Endometrial microvascular endothelial cells (primary cell): ENCODE measurements around the gene CCDC187. TPM values are rescaled to one million over a fixed set of nuclear protein-coding genes. Genes with fewer than 3 reads are reported as not detected.
"Not testable (repeated sequence)": the region's sequence is repeated elsewhere in the genome, so short reads cannot be mapped to it uniquely, and the experiment has no call there.

ENCODE experiments used
- in situ Hi-C: cut with HindIII; loops from 2 replicates; pipeline ENCODE4 v1.10.0; 2017; ENCODE audit warnings: low sequenced_read_pairs, low pct_unique_long_range_greater_than_20kb; ENCODE audit errors: inconsistent ontology term
- total RNA-seq: library from RNA; depleted of rRNA; stranded (reverse); fragments of >200 nt; gene quantifications from one replicate; pipeline ENCODE4 v1.2.3, GENCODE V29; 2015; ENCODE audit errors: inconsistent ontology term

CCDC187 gene
- total RNA-seq, 1 donor from 2014 or later = not detected

DNA sequence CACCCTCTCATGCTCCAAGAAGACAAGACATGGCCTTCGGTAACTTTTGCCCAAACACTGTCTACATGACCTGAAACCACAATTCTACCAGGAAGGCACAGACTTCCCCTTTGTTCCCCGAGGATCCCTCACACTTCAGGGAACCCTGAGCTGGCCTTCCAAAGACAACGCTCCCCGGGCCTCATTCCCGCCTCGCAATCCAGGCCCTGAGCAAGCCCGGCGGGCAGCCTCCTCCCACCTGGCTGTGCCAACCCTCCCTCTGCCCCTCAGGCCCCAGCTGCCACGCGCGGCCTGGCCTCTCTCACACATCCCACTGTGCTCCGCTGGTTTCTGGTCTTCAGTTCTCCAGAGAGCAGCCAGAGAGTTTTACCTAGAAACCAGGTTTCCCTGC lies 65.6 kb downstream of the CCDC187 start:
- in situ Hi-C loops = no loop called here

DNA sequence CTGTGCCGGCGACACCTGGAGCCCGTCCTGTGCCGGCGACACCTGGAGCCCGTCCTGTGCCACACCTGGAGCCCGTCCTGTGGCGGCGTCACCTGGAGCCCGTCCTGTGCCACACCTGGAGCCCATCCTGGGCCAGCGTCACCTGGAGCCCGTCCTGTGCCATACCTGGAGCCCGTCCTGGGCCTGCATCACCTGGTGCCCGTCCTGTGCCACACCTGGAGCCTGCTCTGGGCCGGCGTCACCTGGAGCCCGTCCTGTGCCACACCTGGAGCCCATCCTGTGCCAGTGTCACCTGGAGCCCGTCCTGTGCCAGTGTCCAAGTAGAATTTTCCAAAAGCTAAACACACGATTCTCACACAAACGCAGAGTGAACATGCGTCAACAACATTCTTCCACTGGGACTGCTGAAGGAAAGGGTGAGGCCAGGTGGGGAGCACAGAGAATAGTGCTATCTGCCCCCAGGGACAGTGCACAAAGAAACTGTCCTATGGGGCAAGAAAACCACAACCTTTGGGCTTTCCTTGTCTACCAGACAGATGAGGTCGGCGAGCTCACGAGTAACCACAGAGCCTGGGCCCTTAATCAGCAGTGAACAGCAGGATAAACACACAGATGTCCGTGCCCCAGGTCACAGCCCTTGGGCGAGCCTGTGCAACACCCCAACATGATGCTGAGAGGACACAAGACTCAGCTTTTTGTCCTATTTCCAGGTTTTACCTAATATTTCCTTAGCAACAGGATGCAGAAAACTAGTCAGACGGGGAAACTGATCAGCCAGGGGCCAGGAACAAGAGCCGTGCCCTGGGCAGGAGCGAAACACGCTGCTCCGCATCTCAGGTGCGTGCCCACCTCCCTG lies 66.2 kb downstream of the CCDC187 start:
- in situ Hi-C loops = no loop called here

DNA sequence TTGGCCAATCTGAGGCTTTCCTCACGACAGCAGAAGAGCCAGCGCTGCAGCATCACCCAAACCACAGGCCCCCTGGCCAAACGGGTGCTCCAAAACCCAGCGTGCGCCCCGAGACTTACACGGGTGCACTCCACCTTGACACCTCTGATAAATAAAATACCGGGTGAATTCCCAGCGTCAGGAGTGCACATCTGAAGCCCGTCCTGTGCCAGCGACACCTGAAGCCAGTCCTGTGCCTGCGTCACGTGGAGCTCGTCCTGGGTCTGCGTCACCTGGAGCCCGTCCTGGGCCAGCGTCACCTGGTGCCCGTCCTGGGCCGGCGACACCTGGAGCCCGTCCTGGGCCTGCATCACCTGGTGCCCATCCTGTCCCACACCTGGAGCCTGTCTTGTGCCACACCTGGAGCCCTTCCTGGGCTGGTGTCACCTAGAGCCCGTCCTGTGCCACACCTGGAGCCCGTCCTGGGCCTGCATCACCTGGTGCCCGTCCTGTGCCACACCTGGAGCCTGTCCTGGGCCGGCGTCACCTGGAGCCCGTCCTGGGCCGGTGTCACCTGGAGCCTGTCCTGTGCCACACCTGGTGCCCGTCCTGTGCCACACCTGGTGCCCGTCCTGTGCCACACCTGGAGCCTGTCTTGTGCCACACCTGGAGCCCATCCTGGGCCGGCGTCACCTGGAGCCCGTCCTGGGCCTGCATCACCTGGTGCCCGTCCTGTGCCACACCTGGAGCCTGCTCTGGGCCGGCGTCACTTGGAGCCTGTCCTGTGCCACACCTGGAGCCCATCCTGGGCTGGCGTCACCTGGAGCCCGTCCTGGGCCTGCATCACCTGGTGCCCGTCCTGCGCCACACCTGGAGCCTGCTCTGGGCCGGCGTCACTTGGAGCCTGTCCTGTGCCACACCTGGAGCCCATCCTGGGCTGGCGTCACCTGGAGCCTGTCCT lies 67.2 kb downstream of the CCDC187 start:
- in situ Hi-C loops = not testable (repeated sequence)

DNA sequence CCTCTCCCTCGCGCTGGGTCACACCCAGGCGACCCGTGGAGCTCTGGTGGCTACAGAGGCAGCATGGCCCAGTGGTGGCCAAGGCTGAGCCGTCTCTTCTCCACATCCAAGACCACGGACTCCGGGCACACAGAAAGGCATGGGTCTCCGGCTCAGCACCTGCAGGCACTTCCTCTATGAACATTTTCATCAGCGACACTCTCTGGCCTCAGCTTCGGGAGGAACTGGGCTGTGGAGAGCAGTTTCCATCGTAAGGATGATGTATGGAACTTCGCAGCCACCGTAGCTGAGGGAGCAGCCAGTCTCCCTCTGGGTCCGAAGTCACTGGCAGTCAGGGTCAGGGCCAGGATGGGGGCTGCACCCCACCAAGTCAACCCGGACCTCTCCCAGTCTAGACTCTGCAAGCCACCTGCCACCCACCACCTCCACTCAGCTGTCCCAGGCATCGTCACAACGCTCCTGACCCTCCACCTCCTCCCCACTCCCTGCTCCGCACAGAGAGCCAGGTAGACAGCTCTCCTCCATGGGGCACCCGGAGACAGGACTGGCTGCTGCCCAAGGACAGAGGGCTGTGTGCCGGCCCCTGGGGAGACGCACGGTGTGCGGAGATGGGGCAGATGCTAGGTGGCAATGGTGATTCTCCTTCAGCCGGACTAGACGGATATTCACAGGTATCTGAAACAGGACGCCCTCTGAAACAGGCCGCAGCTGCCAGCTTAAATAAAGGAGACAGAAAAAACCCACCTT lies 68.0 kb downstream of the CCDC187 start:
- in situ Hi-C loops = no loop called here

DNA sequence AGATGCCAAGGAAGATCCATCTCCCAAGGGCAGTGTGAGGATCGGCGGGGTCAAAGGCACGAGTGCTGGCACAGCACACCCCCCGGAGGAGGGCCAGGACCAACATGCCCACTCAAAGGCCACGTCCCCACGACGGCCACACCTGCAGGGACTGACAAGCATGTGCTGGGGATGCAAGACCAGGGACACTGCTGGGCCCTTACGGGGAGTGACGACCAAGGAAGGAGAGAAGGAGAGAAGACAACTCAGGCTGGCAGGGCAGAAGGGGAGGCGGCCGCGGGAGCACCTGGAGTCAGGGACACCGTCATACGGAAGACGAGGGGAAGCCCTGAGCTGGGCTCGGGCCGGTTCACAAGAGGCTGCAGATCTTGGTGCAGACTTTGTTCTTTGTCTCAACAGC lies 68.7 kb downstream of the CCDC187 start:
- in situ Hi-C loops = no loop called here

DNA sequence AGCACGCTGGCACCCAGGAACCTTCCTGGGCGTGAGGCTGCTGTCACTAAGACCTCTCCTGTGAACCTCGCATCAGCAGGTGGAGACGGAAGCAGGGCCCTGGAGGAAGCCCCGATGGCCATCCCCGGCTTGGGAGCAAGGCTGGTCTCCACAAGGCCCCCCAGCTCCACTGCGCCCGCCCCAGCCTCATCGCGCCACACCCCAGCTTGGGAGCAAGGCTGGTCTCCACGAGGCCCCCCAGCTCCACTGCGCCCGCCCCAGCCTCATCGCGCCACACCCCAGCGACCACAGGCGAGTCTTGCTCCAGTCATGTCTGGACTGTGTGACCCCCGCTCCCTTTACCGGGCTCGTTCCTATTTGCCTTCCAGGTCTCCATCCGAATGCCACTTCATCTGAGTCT lies 69.3 kb downstream of the CCDC187 start:
- in situ Hi-C loops = no loop called here

DNA sequence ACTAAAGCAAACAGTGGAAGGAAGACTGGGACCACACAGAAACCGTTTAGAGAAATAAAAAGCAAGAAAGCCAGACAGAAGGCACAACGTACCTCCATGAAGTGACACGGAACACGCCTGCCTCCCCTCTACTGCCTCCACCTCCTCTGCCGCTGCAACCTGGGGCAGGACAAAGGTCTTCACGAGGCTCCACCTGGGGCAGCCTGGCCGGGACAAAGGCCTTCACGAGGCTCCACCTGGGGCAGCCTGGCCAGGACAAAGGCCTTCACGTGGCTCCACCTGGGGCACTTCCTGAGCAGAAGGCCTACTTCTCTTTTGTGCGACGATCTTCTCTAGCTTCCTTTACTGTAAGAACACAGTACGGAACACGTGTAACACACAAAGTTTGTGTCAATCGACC lies 70.0 kb downstream of the CCDC187 start:
- in situ Hi-C loops = no loop called here

DNA sequence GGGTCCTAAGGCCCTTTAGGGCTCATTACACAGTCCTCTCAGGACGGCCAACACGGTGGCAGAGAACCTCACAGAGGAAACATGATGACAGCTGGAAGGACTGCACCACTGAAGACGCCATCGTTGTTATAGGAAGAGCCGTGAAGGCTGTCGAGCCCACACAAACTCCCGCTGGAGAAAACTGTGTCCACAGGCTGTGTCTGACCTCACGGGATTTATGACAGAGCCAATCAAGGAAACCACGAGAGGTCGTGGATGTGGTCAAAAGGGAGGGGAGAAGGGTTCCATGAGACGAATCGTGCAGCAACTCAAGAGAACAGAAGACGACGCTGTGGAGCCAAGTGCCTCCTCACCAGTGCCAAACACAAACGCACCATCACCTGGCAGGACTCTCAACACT lies 70.5 kb downstream of the CCDC187 start:
- in situ Hi-C loops = no loop called here

DNA sequence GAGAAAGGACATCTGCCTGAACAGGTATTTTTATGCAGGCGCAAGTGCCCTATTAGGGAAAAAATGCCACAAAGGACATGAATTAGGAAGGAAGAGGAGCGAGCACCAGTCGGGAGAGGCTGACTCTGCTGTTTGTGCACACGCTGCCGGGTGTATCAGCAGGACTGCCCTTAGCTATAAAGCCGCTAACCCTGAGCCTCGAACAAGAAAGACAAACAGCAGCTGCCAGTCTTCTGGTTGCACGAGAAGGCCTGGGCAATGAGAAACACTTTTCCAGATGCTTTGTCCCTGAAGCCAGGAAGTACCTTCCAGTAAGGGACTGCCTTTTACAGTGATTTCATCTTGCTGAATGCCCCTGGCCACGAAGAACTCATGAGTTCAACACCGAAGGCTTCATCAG lies 70.9 kb downstream of the CCDC187 start:
- in situ Hi-C loops = no loop called here

DNA sequence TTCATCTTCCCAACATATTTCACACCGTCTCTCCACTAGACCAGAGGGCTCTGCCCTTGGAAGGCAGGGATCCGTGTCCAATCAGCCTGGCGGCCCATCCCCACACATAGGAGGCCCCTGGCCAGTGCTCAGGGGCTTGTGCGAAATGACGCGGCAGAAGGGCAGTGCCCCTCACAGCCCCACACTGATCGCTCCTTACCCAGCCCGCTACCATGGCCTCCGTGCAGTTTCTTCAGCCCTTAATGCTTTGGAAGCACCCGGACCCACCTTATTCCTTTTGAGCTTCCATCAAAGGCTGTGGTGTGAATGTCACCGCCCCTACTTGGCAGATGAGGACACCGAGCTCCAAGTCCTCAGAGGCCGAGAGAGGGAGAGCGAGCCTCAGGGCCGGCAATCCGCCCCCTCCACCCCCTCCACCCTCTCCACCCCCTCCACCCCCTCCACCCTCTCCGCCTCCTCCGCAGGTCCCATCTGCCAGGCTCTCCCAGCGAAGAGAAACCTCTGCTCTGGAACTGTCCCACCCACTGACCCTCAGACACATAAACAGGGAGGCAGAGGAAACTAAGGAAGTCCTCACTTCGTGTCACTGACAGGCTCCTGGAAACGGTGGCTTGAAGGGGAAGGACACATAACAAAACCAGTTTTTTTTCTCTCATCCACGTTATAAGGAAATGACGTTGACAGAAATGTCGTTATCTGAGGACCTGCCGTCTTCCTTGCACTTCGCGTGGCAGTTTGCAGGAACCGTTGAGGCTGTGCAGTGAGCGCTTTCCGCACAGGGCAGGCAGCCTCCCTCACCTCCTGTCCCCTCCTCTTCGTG lies 72.2 kb downstream of the CCDC187 start:
- in situ Hi-C loops = no loop called here

DNA sequence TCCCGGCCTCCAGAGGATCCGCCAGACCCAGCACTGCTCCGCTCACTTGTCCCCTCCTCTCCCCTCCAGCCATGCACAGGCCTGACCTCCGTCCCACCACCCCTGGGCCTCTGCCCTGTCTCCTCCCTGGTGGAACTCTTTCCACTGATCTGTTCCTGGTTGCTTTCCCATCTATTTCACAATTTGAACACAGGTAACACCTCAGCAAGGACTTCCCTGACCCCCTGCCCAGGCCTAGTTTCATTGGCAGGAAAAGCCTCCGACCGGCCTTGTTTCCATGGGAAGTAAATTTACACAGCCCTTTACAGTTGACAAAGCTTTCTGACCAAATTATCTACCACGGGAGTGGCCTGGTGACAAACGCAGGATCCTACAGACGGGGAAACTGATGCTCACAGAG lies 73.1 kb downstream of the CCDC187 start:
- in situ Hi-C loops = no loop called here

DNA sequence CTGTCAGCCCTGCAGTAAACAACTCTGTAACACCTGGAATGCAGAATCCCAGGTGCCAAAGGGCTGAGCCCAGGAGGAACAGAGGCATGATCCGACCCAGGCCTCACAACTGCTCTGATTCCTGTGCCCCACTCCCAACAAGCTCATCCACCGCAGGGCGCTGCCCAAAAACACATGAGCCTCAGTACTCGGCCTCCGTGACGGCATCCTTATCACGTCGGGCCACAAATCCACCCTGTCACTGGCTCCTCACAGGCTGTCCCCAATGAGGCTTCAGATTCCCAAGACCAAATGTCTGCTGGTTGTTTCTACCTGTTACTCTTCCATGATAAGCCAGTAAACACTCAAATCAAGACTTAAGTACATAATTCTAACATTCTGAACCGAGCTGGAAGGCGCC lies 73.5 kb downstream of the CCDC187 start:
- in situ Hi-C loops = no loop called here

DNA sequence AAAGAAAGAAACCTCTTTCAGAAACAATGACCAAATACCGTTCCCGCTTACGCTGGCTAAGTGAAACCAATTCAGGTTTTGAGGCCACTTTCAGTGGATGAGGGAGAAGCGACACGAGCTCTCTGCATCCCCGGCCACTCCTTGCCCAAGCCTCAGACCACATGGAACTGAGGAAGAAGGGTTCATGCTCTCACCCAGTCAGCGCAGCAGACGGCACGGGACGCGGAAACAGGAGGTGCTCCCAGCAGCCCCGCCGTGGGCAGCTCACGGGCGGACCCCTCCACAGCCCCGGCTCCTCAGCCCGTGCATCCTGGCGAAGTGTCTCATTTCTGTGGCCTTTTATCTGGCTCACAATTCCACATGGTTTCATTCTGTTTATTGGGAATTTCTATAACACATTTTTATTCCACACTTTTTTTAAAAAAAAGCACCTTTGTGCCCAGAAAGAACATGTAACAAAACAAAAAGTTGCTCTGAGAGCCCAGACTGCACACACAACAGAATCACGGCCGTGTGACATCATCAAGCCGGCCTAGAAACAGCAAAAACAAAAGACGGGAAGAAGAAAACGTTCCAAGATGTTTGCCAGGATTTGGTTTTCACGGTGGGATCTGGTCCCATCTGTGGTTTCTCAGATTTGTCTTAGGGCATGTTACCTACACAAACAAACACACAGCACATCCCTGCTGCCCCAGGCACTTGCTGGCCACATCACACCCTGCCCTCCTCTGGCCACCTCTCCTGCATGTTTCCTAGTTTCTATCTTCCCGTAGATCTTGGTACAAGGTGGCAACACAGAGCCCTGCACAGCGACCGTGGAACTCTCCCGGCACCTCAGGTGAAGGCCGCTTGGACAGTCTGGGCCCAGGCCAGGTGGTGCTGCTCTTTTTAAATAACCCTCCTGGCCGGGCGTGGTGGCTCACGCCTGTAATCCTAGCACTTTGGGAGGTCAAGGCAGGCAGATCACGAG lies 74.5 kb downstream of the CCDC187 start:
- in situ Hi-C loops = no loop called here

DNA sequence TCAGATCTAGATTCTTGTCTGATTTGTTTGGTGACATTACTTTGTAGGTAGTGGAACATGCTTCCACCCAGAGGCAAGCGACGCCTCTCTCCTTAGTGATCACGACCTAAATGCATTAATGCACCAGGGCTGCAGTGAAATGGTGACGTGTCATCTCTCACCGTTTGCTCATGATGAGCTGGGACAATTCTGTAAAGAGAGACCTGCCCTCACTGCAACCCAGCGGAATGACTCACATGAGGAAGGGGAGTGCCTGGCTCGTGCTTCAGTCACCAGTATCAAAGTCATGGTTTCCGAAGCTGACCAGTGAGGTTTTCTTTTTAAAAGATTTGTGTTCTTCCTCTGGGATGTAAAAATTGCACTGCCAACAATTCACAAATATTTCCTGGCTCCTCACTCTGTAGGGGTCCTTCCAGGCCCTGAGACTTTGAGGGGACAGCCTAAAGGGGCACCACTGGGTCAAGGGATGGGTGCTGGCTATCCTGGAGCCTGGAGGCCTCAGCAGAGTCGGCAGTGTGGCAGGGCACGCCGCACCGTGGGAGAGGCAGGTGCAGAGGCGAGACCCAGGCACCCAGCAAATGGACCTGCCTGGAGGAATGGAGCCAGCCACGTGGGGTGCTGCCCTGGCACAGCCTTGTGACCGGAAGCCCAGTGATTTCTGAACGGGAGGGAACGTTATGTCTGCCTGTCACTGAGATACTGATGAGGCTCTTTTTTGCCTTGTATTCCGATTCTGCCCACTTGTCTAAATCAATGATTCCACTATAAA lies 75.6 kb downstream of the CCDC187 start:
- in situ Hi-C loops = no loop called here

DNA sequence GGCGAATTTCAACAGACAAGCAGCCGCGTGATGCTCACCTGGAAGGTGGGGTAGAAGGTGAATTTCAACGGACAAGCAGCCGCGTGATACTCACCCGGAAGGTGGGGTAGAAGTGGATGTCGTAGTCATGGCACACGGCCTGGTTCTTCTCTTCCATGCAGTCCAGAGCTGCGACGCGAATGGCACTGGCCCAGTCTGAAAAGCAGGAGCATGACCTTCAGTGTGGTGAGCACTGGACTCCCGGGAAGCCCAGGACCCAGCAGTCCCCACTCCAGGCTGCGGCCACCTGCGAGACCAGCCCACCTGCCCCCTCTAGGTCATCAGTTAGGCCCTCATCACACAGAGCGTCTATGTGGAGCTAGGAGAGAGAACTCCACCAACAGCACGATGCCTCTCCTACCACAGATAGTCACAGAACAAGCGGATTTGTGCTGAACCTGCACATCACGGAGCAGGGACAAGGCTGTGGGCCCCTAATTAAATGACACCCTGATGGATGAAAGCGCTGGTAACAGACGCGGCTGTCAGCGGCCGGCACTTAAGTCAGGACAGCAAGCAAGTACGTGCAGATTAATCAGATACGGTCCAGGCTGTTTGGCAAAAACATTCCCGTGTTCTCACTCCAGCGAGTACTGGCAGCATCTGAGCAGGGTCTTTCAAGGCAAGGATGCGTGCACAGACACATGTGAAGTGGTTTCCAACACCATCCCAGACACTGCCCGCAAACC lies 77.0 kb downstream of the CCDC187 start:
- in situ Hi-C loops = no loop called here
